Hematopoietic multipotent progenitor cell treated with erythropoietin and hydrocortisone succinate and interleukin-3 and kit ligand, for 15 days (in vitro differentiated cells): ENCODE data around the gene IAPP.
"Not testable (repeated sequence)": the region's sequence is repeated elsewhere in the genome, so short reads cannot be mapped to it uniquely, and the experiment has no call there.

ENCODE experiments used
- DNase-seq: peaks from one replicate; pipeline ENCODE4 v3.0.0-alpha.2; 2015; ENCODE audit warnings: low spot score

Gene IAPP

GRCh38 chr12:21381320-21381719 lies 8.6 kb downstream of the IAPP start:
- DNase-seq: not testable (repeated sequence)

- no peak for DNase-seq
Observed at GRCh38 chr12:21384261-21384660, 11.6 kb downstream of the IAPP start.

- DNase-seq: no peak
Observed at GRCh38 chr12:21387174-21387573, 14.5 kb downstream of the IAPP start.

GRCh38 chr12:21392384-21392783 lies 19.7 kb downstream of the IAPP start:
- DNase-seq: no peak

- DNase-seq: not testable (repeated sequence)
Observed at GRCh38 chr12:21394828-21395626, 22.3 kb downstream of the IAPP start.

- DNase-seq: no peak
Observed at GRCh38 chr12:21413369-21414277, 40.9 kb downstream of the IAPP start.

GRCh38 chr12:21416511-21417121 lies 43.9 kb downstream of the IAPP start:
- DNase-seq: no peak

- not testable (repeated sequence) for DNase-seq
Observed at GRCh38 chr12:21418398-21418797, 45.7 kb downstream of the IAPP start.

GRCh38 chr12:21419009-21419699 lies 46.5 kb downstream of the IAPP start:
- DNase-seq: not testable (repeated sequence)

- no peak for DNase-seq
Observed at GRCh38 chr12:21428241-21428640, 55.5 kb downstream of the IAPP start.
